ENCODE measurements around the gene BTBD9. TPM values are rescaled to one million over a fixed set of nuclear protein-coding genes. Genes with fewer than 3 reads are reported as not detected.

Gene BTBD9
- total and polyA plus RNA-seq, 2 of the 13 experiments (the other 11 are each of a cell fraction or from before 2014, with no cell fraction given) = 1.2 to 3.0 TPM

DNA sequence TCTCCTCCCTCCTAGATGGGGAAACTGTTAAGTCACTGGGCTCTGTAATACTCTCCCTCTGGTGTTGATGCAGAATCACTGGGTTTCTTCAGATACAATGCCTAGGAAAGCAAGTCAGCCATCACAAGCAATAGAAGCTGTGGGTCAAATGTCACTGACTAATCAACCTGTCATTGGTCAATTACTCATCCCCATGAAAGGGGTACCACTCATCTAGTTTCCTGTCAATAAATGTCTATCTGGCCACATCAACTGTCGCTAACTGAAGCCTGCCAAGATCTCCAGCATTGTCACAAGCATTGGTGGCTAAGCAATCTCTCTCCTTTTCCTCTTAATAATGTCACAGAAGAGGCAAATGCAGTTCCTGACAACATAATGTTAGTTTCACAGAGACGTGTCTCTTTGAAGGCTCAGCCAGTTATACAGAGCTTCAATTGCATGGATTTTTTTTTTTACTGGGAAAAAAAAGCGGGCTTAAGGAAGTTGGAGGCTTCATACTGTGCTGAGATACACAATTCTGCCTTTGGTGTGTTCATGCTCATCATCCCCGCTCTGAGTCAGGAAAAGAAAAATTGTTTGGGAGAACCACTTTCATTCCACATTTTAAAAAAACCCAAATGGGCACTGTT is 355.9 kb downstream of the BTBD9 start:
- Histone ChIP-seq H3K9me3 (ENCODE audit: low read length) (no peaks in the 10 kb centered on the region), H3K4me1 (ENCODE audit: insufficient read depth, low read length) (no peaks in the 10 kb centered on the region), H3K36me3 (replicated peaks in 1 of 2; ENCODE audit: control insufficient read depth in 1 of 2, insufficient read depth in 2 of 2, low read length in 2 of 2) (no peaks in the 10 kb centered on the region), H3K4me2 (ENCODE audit: low read depth, low read length) (no peak overlapping the region), H3K27ac (ENCODE audit: extremely low read length, insufficient read depth, low read length) (no peak overlapping the region), H2AFZ (ENCODE audit: low read length) (no peak overlapping the region), H3K4me3 (replicated peaks in 1 of 3; ENCODE audit: insufficient read depth in 1 of 3, low read depth in 2 of 3, low read length in 3 of 3) (no peak overlapping the region), H3K79me2 (ENCODE audit: insufficient read depth, low read length) (no peaks in the 10 kb centered on the region), H3K9ac (ENCODE audit: insufficient read depth, low read depth, low read length) (no peak overlapping the region), H4K20me1 (ENCODE audit: insufficient read depth, low read length) (no peaks in the 10 kb centered on the region), H3K27me3 (ENCODE audit: control insufficient read depth in 1 of 2, insufficient read depth in 2 of 2, low read length in 2 of 2) (no peaks in the 10 kb centered on the region)
- no TSS peak for BruUV-seq (replicated peaks)
- ChIA-PET POLR2A (no interaction called here), CTCF (ENCODE audit: low intra/inter-chr PET ratio, low total read pairs) (no interaction called here)
- WGBS (ENCODE audit: low lambda C conversion rate) = 67% methylated on average over 4 of the region's 4 CpGs
- DNase-seq (ENCODE audit: low spot score) = no peak
- intact Hi-C loops (cut with micrococcal nuclease; ENCODE audit: unreplicated experiment) (no loop called here), in situ Hi-C loops (cut with HindIII; ENCODE audit: extremely low pct_ligation_motif_present, low pct_unique_long_range_greater_than_20kb) (no loop called here)
- FAIRE-seq = no peak
- ATAC-seq = no peak
- TF ChIP-seq EEA1 (CRISPR knock-in tag; IDR thresholded peaks at IDR 0.05; ENCODE audit: borderline replicate concordance) (no peak), ZNF598 (CRISPR knock-in tag; IDR thresholded peaks at IDR 0.05; ENCODE audit: borderline replicate concordance) (no peak), ARID2 (CRISPR knock-in tag; IDR thresholded peaks at IDR 0.05; ENCODE audit: borderline replicate concordance) (no peak), KDM5A (IDR thresholded peaks at IDR 0.05; ENCODE audit: borderline replicate concordance, low read length) (no peak), ZNF766 (CRISPR knock-in tag; IDR thresholded peaks at IDR 0.05; ENCODE audit: borderline replicate concordance) (no peak), ZFP36L2 (CRISPR knock-in tag; IDR thresholded peaks at IDR 0.05) (no peak), MTA1 (CRISPR knock-in tag; IDR thresholded peaks at IDR 0.05; ENCODE audit: borderline replicate concordance) (no peak), ZNF317 (CRISPR knock-in tag; IDR thresholded peaks at IDR 0.05) (no peak), BRD4 (CRISPR knock-in tag; IDR thresholded peaks at IDR 0.05) (no peak), CREM (IDR thresholded peaks at IDR 0.05) (no peak), CREM (CRISPR knock-in tag; IDR thresholded peaks at IDR 0.05) (no peak), ZNF101 (CRISPR knock-in tag; IDR thresholded peaks at IDR 0.05; ENCODE audit: borderline replicate concordance, low read depth) (no peak), ARID5B (CRISPR knock-in tag; IDR thresholded peaks at IDR 0.05) (no peak), ZNF557 (CRISPR knock-in tag; IDR thresholded peaks at IDR 0.05) (no peak), HMGA1 (CRISPR knock-in tag; conservative IDR thresholded peaks at IDR 0.05) (no peak), REL (CRISPR knock-in tag; conservative IDR thresholded peaks at IDR 0.05) (no peak)
- TF ChIP-seq, protein P1, sequence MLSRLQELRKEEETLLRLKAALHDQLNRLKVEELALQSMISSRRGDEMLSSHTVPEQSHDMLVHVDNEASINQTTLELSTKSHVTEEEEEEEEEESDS (CRISPR knock-in tag; IDR thresholded peaks at IDR 0.05; ENCODE audit: borderline replicate concordance) = no peak
